ENCODE results near the gene RNF150. TPM values are rescaled to one million over a fixed set of nuclear protein-coding genes. Genes with fewer than 3 reads are reported as not detected.

RNF150 gene
- total and polyA plus RNA-seq, 12 donors = 10.8 to 131 (median 93.3) TPM

DNA sequence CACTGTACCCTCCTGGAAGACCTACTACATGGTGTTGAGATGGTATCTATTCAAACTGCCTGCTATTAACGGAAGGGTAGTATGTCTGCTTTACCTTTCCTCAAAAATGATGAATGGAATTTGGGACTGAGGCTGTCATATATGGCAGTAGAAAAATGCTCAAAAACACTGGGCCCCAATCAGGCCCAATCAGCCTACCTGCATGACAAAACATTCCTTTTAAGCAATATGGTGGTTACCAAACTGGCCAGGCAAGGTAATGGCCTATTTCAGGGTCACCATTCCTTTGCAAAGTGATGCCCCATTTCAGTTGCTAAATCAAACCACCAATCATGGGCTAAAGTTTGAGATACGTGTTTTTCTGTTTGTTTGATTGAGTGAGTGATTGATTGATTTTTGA is 14.9 kb downstream of the RNF150 start:
- intact Hi-C loops (cut with DNase I) = no loop called here
- Histone ChIP-seq H3K9me3 (peaks cover 0 to 31% (median 0%) of the 10 kb centered on the region in 11 donors), H3K4me1 (peaks cover 0 to 38% (median 21%) of the 10 kb centered on the region in 9 donors), H3K4me3 (no peak overlapping the region), H3K27me3 (no peaks in the 10 kb centered on the region), H3K27ac (no peak overlapping the region), H3K36me3 (no peaks in the 10 kb centered on the region)
- ATAC-seq (no peak), DNase-seq (no peak)
- WGBS, 2 donors = 93 to 97% methylated on average over 2 of the region's 2 CpGs
- TF ChIP-seq, protein P1, sequence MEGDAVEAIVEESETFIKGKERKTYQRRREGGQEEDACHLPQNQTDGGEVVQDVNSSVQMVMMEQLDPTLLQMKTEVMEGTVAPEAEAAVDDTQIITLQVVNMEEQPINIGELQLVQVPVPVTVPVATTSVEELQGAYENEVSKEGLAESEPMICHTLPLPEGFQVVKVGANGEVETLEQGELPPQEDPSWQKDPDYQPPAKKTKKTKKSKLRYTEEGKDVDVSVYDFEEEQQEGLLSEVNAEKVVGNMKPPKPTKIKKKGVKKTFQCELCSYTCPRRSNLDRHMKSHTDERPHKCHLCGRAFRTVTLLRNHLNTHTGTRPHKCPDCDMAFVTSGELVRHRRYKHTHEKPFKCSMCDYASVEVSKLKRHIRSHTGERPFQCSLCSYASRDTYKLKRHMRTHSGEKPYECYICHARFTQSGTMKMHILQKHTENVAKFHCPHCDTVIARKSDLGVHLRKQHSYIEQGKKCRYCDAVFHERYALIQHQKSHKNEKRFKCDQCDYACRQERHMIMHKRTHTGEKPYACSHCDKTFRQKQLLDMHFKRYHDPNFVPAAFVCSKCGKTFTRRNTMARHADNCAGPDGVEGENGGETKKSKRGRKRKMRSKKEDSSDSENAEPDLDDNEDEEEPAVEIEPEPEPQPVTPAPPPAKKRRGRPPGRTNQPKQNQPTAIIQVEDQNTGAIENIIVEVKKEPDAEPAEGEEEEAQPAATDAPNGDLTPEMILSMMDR (IDR thresholded peaks at IDR 0.05) = no peak

GRCh38 chr4:141117935-141118334 is 15.3 kb downstream of the RNF150 start:
- intact Hi-C loops (cut with DNase I) = no loop called here
- Histone ChIP-seq H3K36me3 (no peaks in the 10 kb centered on the region), H3K4me1 (peaks cover 0 to 38% (median 18%) of the 10 kb centered on the region in 9 donors), H3K27ac (no peak overlapping the region), H3K9me3 (peaks cover 0 to 35% (median 0%) of the 10 kb centered on the region in 11 donors), H3K4me3 (no peak overlapping the region), H3K27me3 (no peaks in the 10 kb centered on the region)
- TF ChIP-seq, protein P1 (IDR thresholded peaks at IDR 0.05) = no peak
- DNase-seq = no peak
- ATAC-seq = peak in 1 of 8 donors; percentile 54
- 78 to 90% methylated on average over 1 of the region's 1 CpG for WGBS, 2 donors

DNA sequence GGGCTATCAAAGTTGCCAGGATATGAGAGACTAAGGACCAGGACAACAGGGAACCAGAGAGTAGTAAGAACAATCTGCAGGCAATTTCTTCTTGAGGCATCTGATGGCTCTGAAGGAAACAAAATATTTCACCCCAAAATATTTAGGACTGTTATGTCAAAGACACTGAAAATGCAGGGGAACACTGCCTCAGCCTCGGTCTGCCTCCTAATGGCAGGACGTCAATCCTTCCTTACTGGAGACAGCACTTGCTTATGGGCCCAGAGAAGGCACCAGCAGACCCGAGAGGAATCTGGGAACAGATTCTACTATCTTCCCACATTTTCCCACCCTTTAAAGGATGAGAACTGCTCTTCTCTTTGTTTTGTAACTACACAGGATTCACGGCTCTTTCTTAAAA is 23.3 kb downstream of the RNF150 start:
- peaks cover 0 to 29% (median 0%) of the 10 kb centered on the region in 9 donors for H3K4me1 ChIP-seq
- peak overlapping the region in 1 of 10 donors; percentile 12 for H3K27ac ChIP-seq
- peaks cover 0 to 25% (median 0%) of the 10 kb centered on the region in 11 donors for H3K9me3 ChIP-seq
- WGBS, 2 donors = 55 to 67% methylated on average over 4 of the region's 4 CpGs
- no peaks in the 10 kb centered on the region for H3K27me3 ChIP-seq
- H3K36me3 ChIP-seq = no peaks in the 10 kb centered on the region
- TF ChIP-seq, protein P1 (IDR thresholded peaks at IDR 0.05) = peak in 2 of 9 donors; percentile 13 to 19
- intact Hi-C loops (cut with DNase I) = no loop called here
- no peak overlapping the region for H3K4me3 ChIP-seq
- no peak for DNase-seq
- ATAC-seq = peak in 1 of 8 donors; percentile 33

GRCh38 chr4:141107927-141108326 is 25.3 kb downstream of the RNF150 start:
- Histone ChIP-seq H3K27ac (peak overlapping the region in 5 of 10 donors; percentile 1 to 39 (median 22)), H3K36me3 (no peaks in the 10 kb centered on the region), H3K9me3 (peaks cover 0 to 4% (median 0%) of the 10 kb centered on the region in 11 donors), H3K4me3 (peak overlapping the region in 1 of 10 donors; percentile 6), H3K4me1 (peaks cover 0 to 32% (median 1%) of the 10 kb centered on the region in 9 donors), H3K27me3 (no peaks in the 10 kb centered on the region)
- ATAC-seq (peak in 6 of 8 donors; percentile 52 to 89 (median 76)), DNase-seq (no peak)
- 48 to 68% methylated on average over 3 of the region's 3 CpGs for WGBS, 2 donors
- intact Hi-C loops (cut with DNase I) = no loop called here
- TF ChIP-seq, protein P1 (IDR thresholded peaks at IDR 0.05) = no peak

Data from heart right ventricle (tissue), 16 donors.